Measurements from ENCODE around the gene PARPBP. TPM values are rescaled to one million over a fixed set of nuclear protein-coding genes. Genes with fewer than 3 reads are reported as not detected.

Gene PARPBP
- total and polyA plus RNA-seq, 7 donors, result 0.23 to 2.4 (median 0.75) TPM

DNA sequence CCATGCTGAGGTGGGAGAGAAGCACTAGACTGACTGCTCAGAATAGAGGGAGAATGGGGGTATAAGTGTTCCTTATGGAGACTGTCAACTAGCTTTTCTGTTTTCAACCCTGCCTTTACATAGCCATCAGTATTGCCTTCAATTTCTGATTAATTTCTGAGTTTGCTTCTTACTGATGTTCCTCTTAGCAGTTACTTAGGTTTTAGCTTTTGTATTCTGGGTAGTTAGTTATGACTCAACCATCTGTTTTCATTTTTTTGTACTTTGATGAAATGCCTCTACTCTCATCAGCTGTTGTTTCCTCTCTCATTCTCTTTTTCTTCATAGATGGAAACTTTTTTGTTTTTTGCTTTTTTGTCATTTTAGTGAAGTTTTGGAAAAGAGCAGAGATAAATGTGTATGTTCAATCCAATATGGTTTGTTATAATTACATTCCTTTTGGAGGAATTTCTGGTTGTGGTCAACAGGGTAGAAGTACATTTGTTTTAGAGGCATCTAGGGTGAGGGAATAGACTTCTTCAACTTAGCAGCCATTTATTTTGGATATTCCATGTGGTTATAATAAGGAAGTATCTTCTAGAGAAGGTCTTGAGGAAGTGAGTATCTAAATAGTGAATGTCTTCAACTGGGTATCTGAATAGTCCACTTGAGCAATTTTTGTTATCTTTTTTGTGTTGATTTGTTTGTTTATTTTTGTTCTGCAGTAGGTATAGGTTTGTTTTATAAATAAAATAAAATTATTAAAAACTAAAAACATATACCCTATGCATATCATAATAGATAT is 48.0 kb downstream of the PARPBP start:
- no peak overlapping the region for H3K27ac ChIP-seq
- ATAC-seq (no peak), DNase-seq (no peak)
- H3K4me3 ChIP-seq, result no peak overlapping the region
- H3K36me3 ChIP-seq (ENCODE audit: insufficient read depth in 1 of 2, low read depth in 1 of 2), result no peaks in the 10 kb centered on the region
- H3K27me3 ChIP-seq (ENCODE audit: insufficient read depth in 3 of 3, low read length in 2 of 3), result no peaks in the 10 kb centered on the region
- H3K4me1 ChIP-seq, result no peaks in the 10 kb centered on the region
- TF ChIP-seq, protein P1, sequence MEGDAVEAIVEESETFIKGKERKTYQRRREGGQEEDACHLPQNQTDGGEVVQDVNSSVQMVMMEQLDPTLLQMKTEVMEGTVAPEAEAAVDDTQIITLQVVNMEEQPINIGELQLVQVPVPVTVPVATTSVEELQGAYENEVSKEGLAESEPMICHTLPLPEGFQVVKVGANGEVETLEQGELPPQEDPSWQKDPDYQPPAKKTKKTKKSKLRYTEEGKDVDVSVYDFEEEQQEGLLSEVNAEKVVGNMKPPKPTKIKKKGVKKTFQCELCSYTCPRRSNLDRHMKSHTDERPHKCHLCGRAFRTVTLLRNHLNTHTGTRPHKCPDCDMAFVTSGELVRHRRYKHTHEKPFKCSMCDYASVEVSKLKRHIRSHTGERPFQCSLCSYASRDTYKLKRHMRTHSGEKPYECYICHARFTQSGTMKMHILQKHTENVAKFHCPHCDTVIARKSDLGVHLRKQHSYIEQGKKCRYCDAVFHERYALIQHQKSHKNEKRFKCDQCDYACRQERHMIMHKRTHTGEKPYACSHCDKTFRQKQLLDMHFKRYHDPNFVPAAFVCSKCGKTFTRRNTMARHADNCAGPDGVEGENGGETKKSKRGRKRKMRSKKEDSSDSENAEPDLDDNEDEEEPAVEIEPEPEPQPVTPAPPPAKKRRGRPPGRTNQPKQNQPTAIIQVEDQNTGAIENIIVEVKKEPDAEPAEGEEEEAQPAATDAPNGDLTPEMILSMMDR (IDR thresholded peaks at IDR 0.05), result no peak
- intact Hi-C loops (cut with DNase I), result no loop called here
- no peaks in the 10 kb centered on the region for H3K9me3 ChIP-seq

DNA sequence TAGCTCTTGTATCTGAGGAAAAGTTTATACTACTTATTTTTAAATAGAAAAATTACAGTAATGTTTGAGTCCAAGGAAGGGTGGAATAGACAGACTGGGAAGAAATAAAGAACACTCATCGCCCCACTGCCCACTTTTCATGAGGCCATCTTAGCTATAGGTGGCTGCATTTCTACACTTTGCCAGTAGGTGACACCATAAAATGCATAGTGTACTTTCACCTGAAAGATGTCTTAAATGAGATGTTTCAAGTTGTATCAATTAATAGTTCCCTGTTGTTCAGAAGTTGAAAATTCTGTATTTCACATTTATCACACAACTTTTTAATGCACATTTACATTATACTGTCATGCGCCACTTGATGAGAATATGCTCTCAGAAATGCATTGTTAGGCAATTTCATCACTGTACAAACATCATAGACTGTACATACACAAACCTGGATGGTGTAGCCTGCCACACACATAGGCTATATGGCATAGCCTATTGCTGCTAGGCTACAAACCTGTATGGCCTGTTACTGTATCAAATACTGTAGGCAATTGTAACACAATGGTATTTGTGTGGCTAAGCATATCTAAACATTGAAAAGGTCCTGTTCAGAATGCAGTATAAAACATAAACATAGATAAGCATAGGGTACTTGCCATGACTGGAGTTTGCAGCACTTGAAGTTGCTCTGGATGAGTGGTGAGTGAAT is 50.1 kb downstream of the PARPBP start:
- WGBS, 3 donors, result 97 to 98% (median 97%) methylated on average over 2 of the region's 2 CpGs
- TF ChIP-seq, protein P1 (IDR thresholded peaks at IDR 0.05), result peak; percentile 85
- DNase-seq, result no peak
- Histone ChIP-seq H3K36me3 (ENCODE audit: insufficient read depth in 1 of 2, low read depth in 1 of 2) (no peaks in the 10 kb centered on the region), H3K27ac (no peak overlapping the region), H3K4me1 (no peaks in the 10 kb centered on the region), H3K9me3 (no peaks in the 10 kb centered on the region), H3K4me3 (no peak overlapping the region), H3K27me3 (ENCODE audit: insufficient read depth in 3 of 3, low read length in 2 of 3) (no peaks in the 10 kb centered on the region)
- ATAC-seq, result peak in 3 of 4 donors; percentile 68 to 76 (median 69)
- intact Hi-C loops (cut with DNase I), result loop anchor here (5.0 to 10.0 kb wide), 2 partner anchors 195 to 312 kb away; partner anchors contain the start of gene IGF1 (in 2 of the 2)

DNA sequence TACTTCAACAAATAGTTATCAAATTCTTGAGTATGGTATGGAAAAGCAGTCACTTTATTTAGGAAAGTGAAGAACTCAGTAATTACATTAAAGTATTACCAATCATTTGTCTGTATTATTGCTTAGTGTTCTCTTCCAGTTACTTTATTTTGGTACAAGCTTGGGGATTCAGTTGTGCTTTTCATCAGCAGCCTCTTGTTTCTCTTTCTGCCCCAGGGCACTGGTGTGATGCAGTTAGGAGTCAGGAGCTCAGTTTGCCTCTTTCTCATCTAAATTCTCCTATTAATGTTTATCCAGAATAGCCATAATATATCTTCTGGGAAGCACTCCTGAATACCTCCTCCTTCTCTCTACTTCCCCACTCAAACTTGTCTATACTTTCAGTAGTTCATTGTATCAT is 52.0 kb downstream of the PARPBP start:
- no peak for ATAC-seq
- H3K27ac ChIP-seq, result no peak overlapping the region
- TF ChIP-seq, protein P1 (IDR thresholded peaks at IDR 0.05), result no peak
- H3K36me3 ChIP-seq (ENCODE audit: insufficient read depth in 1 of 2, low read depth in 1 of 2), result no peaks in the 10 kb centered on the region
- no peaks in the 10 kb centered on the region for H3K9me3 ChIP-seq
- intact Hi-C loops (cut with DNase I), result loop anchor here (5.0 to 10.0 kb wide), 2 partner anchors 193 to 310 kb away; partner anchors contain the start of gene IGF1 (in 2 of the 2)
- H3K4me1 ChIP-seq, result no peaks in the 10 kb centered on the region
- no peaks in the 10 kb centered on the region for H3K27me3 ChIP-seq (ENCODE audit: insufficient read depth in 3 of 3, low read length in 2 of 3)
- no peak overlapping the region for H3K4me3 ChIP-seq
- DNase-seq, result no peak

DNA sequence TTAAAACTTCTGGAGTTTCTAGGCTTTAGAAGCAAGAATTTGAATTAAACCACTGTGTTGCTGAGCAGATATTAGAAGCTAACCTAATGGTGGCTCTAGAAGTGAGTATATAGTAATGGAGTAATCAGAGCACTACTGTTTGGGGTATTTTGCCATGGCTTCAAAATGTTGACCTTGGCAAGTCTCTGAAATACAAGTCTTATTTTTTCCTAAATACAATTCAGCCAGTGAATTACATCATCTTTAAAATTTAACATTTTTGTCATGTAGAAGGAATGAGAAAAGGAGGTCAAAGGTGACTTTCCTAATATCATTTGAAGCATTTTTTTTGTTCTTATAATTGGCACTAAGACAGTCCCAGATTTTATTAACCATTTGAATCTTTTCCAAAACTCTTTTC is 52.5 kb downstream of the PARPBP start:
- Histone ChIP-seq H3K27me3 (ENCODE audit: insufficient read depth in 3 of 3, low read length in 2 of 3) (no peaks in the 10 kb centered on the region), H3K4me3 (no peak overlapping the region), H3K36me3 (ENCODE audit: insufficient read depth in 1 of 2, low read depth in 1 of 2) (no peaks in the 10 kb centered on the region), H3K4me1 (no peaks in the 10 kb centered on the region), H3K27ac (no peak overlapping the region), H3K9me3 (no peaks in the 10 kb centered on the region)
- ATAC-seq, result no peak
- TF ChIP-seq, protein P1 (IDR thresholded peaks at IDR 0.05), result no peak
- intact Hi-C loops (cut with DNase I), result loop anchor here (5.0 to 10.0 kb wide), 2 partner anchors 192 to 310 kb away; partner anchors contain the start of gene IGF1 (in 2 of the 2)
- DNase-seq, result no peak
